GM12892 (cell line): ENCODE data around the gene KIF1B.

Source experiments
- POLR2A ChIP-seq: IDR thresholded peaks from 2 replicates; pipeline ENCODE4 v1.6.1; 2011; ENCODE audit warnings: low read depth, low read length, control low read depth
- POLR2AphosphoS5 ChIP-seq: IDR thresholded peaks from 2 replicates; pipeline ENCODE4 v1.6.1; 2011; ENCODE audit warnings: low read depth, low read length, control low read depth
- TAF1 ChIP-seq: IDR thresholded peaks from 2 replicates; pipeline ENCODE4 v1.6.1; 2011; ENCODE audit warnings: low read depth, mild to moderate bottlenecking, control low read depth, low read length, borderline replicate concordance

DNA sequence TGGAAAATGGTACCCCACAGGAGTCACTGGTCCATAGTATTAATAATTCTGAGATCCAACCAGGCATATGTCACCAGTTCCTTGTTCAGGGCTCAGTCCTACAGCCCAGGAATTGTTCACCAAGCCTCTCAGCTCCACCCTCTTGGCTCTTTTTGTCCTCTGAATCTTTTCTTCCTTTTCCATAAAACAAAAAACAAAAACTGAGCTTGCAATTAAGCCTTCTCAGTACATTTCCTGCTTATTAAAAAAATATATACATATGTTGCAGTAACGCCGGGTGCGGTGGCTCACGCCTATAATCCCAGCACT, 23.4 kb upstream of the KIF1B start:
- TF ChIP-seq POLR2A: no peak
- TF ChIP-seq POLR2AphosphoS5: no peak
- TF ChIP-seq TAF1: no peak
